Measurements from ENCODE around the gene H6PD.

Gene H6PD

DNA sequence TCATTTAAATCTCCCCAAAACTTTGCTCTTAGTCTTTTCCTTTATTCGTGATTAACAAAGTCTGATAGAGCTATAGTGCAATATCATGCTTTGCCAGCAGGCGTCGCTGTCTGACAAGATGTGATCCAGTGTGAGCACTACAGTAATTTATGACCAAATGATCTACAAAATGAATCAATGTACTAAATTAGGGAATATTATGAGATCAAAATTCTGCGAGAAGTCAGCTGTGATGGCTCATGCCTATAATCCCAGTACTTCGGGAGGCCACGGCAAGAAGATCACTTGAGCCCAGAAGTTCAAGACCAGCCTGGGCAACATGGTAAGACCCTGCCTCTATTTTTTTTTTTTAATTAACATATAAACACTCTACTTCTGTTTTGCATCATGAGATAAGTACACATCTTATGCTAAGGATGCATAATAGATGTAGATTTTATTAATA is 54.5 kb downstream of the H6PD start:
- peak; percentile 83 to 87 for DNase-seq (ENCODE audit: low read depth in 2 of 2)
- no peak overlapping the region for H3K4me3 ChIP-seq (replicated peaks in 1 of 2; ENCODE audit: low read depth in 2 of 2, low read length in 2 of 2)
- TF ChIP-seq, protein P1, sequence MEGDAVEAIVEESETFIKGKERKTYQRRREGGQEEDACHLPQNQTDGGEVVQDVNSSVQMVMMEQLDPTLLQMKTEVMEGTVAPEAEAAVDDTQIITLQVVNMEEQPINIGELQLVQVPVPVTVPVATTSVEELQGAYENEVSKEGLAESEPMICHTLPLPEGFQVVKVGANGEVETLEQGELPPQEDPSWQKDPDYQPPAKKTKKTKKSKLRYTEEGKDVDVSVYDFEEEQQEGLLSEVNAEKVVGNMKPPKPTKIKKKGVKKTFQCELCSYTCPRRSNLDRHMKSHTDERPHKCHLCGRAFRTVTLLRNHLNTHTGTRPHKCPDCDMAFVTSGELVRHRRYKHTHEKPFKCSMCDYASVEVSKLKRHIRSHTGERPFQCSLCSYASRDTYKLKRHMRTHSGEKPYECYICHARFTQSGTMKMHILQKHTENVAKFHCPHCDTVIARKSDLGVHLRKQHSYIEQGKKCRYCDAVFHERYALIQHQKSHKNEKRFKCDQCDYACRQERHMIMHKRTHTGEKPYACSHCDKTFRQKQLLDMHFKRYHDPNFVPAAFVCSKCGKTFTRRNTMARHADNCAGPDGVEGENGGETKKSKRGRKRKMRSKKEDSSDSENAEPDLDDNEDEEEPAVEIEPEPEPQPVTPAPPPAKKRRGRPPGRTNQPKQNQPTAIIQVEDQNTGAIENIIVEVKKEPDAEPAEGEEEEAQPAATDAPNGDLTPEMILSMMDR (IDR thresholded peaks at IDR 0.05; ENCODE audit: low read depth, low read length), result peak; percentile 92

DNA sequence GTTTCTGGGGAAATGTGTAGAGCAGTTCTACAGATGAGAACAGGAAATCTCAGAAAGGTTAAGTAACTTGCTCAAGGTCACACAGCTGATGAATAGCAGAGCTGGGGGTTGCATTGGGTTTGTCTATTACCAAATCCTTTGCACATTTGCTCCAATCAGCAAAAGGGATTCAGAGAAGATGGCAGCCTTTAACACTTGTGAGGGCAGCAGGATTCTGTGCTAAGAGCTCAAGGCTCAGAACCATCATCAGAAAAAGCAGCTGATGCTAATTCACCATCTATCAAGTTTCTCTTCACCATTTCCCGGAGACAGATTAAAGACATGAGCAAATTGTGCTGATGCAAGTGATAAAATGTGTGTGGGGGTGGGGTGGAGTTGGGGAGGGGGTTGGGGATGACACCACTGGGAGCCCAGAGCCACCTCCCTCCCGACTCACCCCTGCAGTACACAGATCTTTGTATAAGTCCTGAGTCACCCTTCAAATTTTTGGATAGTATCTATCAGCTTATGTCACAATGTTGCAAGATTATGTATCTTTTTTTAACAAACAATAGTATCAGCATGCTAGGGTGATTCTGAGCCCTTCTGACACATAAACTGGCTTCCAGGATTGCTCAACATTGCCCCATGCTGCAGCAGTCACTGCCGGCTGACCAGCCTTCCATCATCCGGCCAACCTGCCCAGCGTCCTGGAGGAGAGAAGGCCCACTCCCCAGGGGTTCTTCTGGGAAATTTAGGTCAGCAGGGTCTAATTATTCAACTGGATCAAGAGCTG is 55.3 kb downstream of the H6PD start:
- no peak overlapping the region for H3K4me3 ChIP-seq (replicated peaks in 1 of 2; ENCODE audit: low read depth in 2 of 2, low read length in 2 of 2)
- peak; percentile 91 to 93 for DNase-seq (ENCODE audit: low read depth in 2 of 2)
- TF ChIP-seq, protein P1 (IDR thresholded peaks at IDR 0.05; ENCODE audit: low read depth, low read length), result no peak

DNA sequence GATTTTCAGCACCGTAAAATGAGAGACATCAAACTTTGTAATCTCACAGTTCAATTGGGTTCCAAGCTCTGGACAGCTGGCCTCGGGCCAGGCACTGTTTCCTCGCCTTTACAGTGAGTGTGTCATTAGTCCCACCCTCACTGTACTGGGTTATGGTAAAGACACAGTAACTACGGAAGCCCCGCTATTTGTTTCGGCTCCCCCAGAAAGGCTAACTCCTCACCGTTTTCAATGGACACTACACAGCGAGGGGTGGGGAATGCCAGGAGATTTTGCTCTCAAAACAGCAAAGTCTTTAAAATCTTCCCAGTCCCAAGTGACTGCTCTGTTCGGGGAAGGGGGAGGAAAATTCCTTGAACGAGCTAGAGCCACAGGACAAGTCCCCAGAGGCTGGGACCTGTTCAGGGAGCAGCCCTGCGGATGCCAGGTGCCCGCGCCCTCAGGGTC is 57.4 kb downstream of the H6PD start:
- TF ChIP-seq, protein P1 (IDR thresholded peaks at IDR 0.05; ENCODE audit: low read depth, low read length), result no peak
- peak; percentile 75 for DNase-seq (ENCODE audit: low read depth in 2 of 2)
- H3K4me3 ChIP-seq (replicated peaks in 1 of 2; ENCODE audit: low read depth in 2 of 2, low read length in 2 of 2), result peak overlapping the region; percentile 59 to 99

DNA sequence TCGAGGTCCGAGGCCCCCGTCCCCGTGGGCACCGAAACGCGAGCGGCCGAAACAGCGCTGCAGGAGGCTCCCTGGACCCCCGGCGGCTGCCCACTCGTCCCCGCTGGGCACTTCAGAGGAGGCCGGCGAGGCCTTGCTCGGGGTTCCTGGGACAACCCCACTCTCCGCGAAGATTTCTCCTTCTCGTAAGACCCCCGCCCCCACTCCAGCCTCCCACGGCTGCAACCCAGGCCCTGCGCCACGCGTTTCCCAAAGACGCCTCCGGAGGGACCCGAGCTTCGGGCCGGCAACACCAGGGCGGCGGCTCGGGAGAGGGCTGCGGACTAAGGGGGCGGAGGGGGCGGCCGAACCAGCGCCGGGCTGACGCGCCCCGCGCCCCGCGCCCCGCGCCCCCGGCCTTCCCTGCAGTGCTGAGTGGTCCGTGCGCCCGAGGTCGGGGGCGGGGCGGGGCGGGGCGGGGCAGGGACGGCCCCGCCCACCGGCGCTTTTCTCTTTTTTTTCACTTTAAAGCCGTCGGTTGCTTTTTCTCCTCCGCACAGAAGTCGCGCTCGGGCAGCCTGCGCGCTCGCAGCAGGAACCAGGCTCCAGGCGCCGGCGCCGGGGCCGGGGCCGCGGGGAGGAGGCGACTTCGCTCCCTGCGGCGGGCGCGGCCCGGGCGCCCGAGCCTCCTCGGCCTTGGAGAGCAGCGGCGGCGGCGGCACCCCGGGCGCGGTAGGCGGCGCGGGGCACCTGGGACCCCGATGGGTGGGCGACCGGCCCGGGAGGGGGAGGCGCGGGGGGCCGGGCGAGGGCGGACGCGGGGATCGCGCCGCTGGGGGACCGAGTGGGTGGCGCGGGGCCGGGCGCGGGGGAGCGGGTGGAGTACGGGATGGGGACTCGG is 58.0 kb downstream of the H6PD start, which contains the start of gene SPSB1:
SPSB1 (plus strand) TSS at position 534 of the 880 bp plus-strand sequence. CDS start 62,998 bp downstream, outside the sequence.
- peak; percentile 83 to 88 for DNase-seq (ENCODE audit: low read depth in 2 of 2)
- TF ChIP-seq, protein P1 (IDR thresholded peaks at IDR 0.05; ENCODE audit: low read depth, low read length), result no peak
- peak within 1 kb of the TSS; percentile 87 to 99 for H3K4me3 ChIP-seq (replicated peaks in 1 of 2; ENCODE audit: low read depth in 2 of 2, low read length in 2 of 2)

DNA sequence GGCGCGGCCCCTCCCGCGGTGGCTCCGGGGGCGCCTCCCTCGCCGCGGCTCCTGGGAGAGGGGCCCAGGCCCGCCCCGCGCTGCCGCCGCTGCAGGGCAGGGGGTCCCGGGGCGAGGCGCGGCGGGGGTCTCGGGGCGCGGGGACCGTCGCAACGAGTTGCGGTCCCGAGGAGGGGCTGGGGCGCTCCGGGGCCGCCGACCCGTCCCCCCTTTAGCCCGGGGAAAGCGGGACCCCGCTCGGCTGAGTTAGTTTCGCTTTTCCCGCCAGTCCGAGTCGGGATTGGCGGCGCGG is 58.6 kb downstream of the H6PD start:
- peak overlapping the region; percentile 87 to 99 for H3K4me3 ChIP-seq (replicated peaks in 1 of 2; ENCODE audit: low read depth in 2 of 2, low read length in 2 of 2)
- TF ChIP-seq, protein P1 (IDR thresholded peaks at IDR 0.05; ENCODE audit: low read depth, low read length), result no peak

DNA sequence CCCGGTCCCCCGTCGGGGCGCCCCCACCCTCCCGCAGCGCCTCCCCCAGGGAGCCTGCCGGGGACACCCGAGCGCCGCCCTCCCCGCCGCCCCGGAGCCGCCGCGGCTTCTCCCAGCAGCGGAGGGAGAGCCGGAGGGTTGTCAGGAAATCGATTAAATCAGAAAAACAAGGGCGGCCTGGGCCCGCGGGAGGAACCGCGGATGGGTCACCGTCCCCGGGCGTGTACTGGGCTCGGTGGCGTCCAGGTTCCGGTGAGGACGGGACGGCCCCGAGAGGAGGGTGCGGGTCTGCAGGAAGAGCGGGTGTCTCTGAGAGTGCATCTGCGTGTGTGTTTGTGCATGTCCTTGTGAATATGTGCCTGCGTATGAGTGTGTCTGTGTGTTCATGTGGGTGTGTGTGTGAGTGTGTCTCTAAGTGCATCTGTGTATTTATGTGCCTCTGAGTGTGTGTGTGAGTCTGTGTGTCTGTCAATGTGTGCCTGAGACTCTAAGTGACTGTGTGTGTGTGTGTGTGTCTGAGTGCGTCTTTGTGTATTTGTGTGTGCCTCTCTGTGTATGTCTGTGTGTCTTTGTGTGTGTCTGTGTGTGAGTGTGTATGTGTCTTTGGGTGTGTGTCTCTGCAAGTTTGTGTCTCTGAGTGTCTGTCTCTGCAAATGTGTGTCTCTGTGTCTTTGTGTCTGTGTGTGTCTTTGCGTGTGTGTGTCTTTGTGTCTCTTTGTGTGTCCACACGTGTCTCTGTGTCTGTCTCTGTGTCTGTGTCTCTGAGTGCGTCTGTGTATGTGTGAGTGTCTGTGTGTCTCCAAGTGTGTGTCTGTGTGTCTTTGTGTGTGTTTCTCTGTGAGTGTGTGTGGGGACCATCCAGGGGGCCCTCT is 59.2 kb downstream of the H6PD start:
- TF ChIP-seq, protein P1 (IDR thresholded peaks at IDR 0.05; ENCODE audit: low read depth, low read length), result no peak
- H3K4me3 ChIP-seq (replicated peaks in 1 of 2; ENCODE audit: low read depth in 2 of 2, low read length in 2 of 2), result peak overlapping the region; percentile 87 to 99
- DNase-seq (ENCODE audit: low read depth in 2 of 2), result peak in 1 of 2 donors; percentile 38

More for the DNA sequence above, 58.6 kb downstream of the H6PD start:
- DNase-seq (ENCODE audit: low read depth in 2 of 2), result no peak

Measured in cardiac fibroblast (primary cell).